GM12875 (cell line): Measurements from ENCODE around the gene STAT5A.
"Not testable (repeated sequence)": the region's sequence is repeated elsewhere in the genome, so short reads cannot be mapped to it uniquely, and the experiment has no call there.

Experiments used
- H3K4me3 ChIP-seq: one replicate; pipeline ENCODE4 v1.5.1; 2011; ENCODE audit warnings: low read depth, low read length, control low read depth
- TF ChIP-seq, protein P1 (sequence below): IDR thresholded peaks from 2 replicates; pipeline ENCODE4 v1.5.1; 2011; ENCODE audit warnings: low read depth, mild to moderate bottlenecking, control low read depth, inconsistent platforms, low read length, moderate library complexity, borderline replicate concordance; ENCODE audit not compliant: insufficient read depth

The STAT5A gene

GRCh38 chr17:42287977-42288802 lies at the start of gene STAT5A:
Gene STAT5A (plus strand): TSS chr17:42288498. CDS start chr17:42289412, 914 bp downstream.
- TF ChIP-seq, protein P1, sequence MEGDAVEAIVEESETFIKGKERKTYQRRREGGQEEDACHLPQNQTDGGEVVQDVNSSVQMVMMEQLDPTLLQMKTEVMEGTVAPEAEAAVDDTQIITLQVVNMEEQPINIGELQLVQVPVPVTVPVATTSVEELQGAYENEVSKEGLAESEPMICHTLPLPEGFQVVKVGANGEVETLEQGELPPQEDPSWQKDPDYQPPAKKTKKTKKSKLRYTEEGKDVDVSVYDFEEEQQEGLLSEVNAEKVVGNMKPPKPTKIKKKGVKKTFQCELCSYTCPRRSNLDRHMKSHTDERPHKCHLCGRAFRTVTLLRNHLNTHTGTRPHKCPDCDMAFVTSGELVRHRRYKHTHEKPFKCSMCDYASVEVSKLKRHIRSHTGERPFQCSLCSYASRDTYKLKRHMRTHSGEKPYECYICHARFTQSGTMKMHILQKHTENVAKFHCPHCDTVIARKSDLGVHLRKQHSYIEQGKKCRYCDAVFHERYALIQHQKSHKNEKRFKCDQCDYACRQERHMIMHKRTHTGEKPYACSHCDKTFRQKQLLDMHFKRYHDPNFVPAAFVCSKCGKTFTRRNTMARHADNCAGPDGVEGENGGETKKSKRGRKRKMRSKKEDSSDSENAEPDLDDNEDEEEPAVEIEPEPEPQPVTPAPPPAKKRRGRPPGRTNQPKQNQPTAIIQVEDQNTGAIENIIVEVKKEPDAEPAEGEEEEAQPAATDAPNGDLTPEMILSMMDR: no peak
- H3K4me3 ChIP-seq: peak within 1 kb of the TSS; percentile 79

DNA sequence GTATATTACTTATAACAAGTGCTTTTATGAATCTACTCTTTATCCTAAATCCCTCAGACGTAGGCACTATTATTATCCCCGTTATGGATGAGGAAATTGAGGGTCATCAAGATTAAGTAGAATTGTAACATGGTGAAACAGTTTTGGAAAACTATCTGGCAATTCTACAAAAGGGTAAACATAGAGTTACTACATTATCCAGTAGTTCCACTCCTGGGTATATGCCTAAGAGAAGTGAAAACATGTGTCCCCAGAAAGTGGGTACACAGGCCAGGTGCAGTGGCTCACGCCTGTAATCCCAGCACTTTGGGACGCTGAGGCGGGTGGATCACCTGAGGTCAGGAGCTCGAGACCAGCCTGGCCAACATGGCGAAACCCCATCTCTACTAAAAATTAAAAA lies 48.7 kb upstream of the STAT5A start:
- H3K4me3 ChIP-seq: not testable (repeated sequence)

GRCh38 chr17:42240201-42240600 lies 48.1 kb upstream of the STAT5A start:
- TF ChIP-seq, protein P1: no peak
- H3K4me3 ChIP-seq: no peak overlapping the region

GRCh38 chr17:42240863-42241262 lies 47.4 kb upstream of the STAT5A start:
- not testable (repeated sequence) for H3K4me3 ChIP-seq

DNA sequence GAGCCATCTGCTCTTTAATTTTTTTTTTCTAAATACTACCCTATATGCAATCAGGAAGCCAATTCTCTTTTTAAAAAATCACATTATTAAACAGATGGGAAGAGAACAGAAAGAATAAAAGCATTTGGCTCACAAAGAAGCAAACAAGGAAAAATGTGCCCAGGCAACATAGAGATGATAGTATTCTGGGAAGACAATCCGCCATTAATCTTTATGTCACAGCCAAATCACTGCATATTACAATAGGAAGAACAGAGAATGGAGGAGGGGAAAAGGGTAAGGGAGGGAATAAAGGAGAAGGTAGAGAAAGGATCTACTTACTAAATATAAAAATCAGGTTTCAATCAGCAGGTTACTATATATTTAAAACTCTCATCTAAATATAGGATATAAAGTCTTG lies 46.4 kb upstream of the STAT5A start:
- no peak overlapping the region for H3K4me3 ChIP-seq
- TF ChIP-seq, protein P1: no peak

GRCh38 chr17:42243493-42243982 lies 44.8 kb upstream of the STAT5A start:
- no peak overlapping the region for H3K4me3 ChIP-seq
- TF ChIP-seq, protein P1: no peak

GRCh38 chr17:42244116-42244515 lies 44.2 kb upstream of the STAT5A start:
- H3K4me3 ChIP-seq: not testable (repeated sequence)

GRCh38 chr17:42245183-42245582 lies 43.1 kb upstream of the STAT5A start:
- not testable (repeated sequence) for H3K4me3 ChIP-seq

DNA sequence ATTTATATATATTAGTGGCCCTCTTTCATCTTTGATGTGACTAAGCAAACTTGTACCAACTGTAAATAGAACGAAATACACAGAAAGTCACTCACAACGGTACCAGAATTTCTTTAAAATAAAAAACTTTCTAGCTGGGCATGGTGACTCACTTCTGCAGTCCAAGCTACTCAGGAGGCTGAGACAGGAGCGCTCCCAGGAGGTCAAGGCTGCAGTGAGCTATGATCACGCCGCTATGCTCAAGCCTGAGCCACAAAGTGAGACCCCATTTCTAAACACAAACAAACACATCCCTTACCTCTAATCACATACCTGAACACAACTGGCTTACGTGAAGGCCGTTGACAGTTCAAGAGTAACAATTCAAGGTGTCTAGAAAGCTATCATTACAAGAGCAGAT lies 41.8 kb upstream of the STAT5A start:
- TF ChIP-seq, protein P1: no peak
- H3K4me3 ChIP-seq: no peak overlapping the region
